ENCODE measurements around the gene COA8. TPM values are rescaled to one million over a fixed set of nuclear protein-coding genes. Genes with fewer than 3 reads are reported as not detected.

The COA8 gene
- total and polyA plus RNA-seq, 3 experiments from 2014 or later, result 42.9 to 64.4 (median 43.5) TPM

GRCh38 chr14:103519043-103519836 is 43.5 kb upstream of the COA8 start:
- peaks cover 0 to 16% (median 8%) of the 10 kb centered on the region in 3 donors for H3K4me1 Mint-ChIP-seq
- no peak overlapping the region for H3K4me3 ChIP-seq (ENCODE audit: low read length)
- H3K27me3 ChIP-seq (ENCODE audit: insufficient read depth, low read length, poor library complexity, severe bottlenecking), result no peaks in the 10 kb centered on the region
- no peaks in the 10 kb centered on the region for H3K9me3 Mint-ChIP-seq
- peak in 1 of 5 donors; percentile 46 for DNase-seq
- H3K36me3 ChIP-seq (ENCODE audit: insufficient read depth, low read length), result no peaks in the 10 kb centered on the region
- POLR2A ChIA-PET, result interaction anchor here (0.6 to 0.7 kb wide), 2 partner anchors 20 to 336 kb away, joined by 3 read pairs; no protein-coding TSS in a partner anchor
- H3K36me3 Mint-ChIP-seq, result no peaks in the 10 kb centered on the region
- H3K27ac ChIP-seq (ENCODE audit: low read depth, low read length), result peak overlapping the region; percentile 6
- H3K27me3 Mint-ChIP-seq, result peaks cover 4 to 9% of the 10 kb centered on the region in 2 donors
- peak overlapping the region in 6 of 7 donors; percentile 34 to 88 (median 60) for H3K4me3 Mint-ChIP-seq
- peaks cover 13% of the 10 kb centered on the region for H3K4me1 ChIP-seq (ENCODE audit: insufficient read depth, low read length)
- H3K27ac Mint-ChIP-seq, result peak overlapping the region in 4 of 8 donors; percentile 52 to 74 (median 66)
- H3K9me3 ChIP-seq (ENCODE audit: low read length), result no peaks in the 10 kb centered on the region
- CTCF ChIA-PET, result interaction anchor here (0.6 to 5.5 kb wide), 13 partner anchors 9 to 118 kb away, joined by 3 to 61 read pairs (median 5); partner anchors contain the start of gene TRMT61A

GRCh38 chr14:103519837-103520212 is 42.9 kb upstream of the COA8 start:
- Histone ChIP-seq H3K9me3 (ENCODE audit: low read length) (no peaks in the 10 kb centered on the region), H3K4me3 (ENCODE audit: low read length) (no peak overlapping the region), H3K27me3 (ENCODE audit: insufficient read depth, low read length, poor library complexity, severe bottlenecking) (no peaks in the 10 kb centered on the region), H3K4me1 (ENCODE audit: insufficient read depth, low read length) (peaks cover 13% of the 10 kb centered on the region), H3K36me3 (ENCODE audit: insufficient read depth, low read length) (no peaks in the 10 kb centered on the region), H3K27ac (ENCODE audit: low read depth, low read length) (no peak overlapping the region)
- peaks cover 4 to 9% of the 10 kb centered on the region in 2 donors for H3K27me3 Mint-ChIP-seq
- peak in 1 of 5 donors; percentile 46 for DNase-seq
- ChIA-PET CTCF (interaction anchor here (1.8 to 5.5 kb wide), 5 partner anchors 8 to 28 kb away, joined by 7 to 61 read pairs (median 10); partner anchors contain the start of gene TRMT61A), POLR2A (no interaction called here)
- H3K4me1 Mint-ChIP-seq, result peaks cover 0 to 12% (median 5%) of the 10 kb centered on the region in 3 donors
- peak overlapping the region in 3 of 8 donors; percentile 66 to 74 (median 71) for H3K27ac Mint-ChIP-seq
- no peaks in the 10 kb centered on the region for H3K9me3 Mint-ChIP-seq
- H3K4me3 Mint-ChIP-seq, result peak overlapping the region; percentile 54 to 79 (median 70)
- H3K36me3 Mint-ChIP-seq, result no peaks in the 10 kb centered on the region

- Mint-ChIP-seq H3K27me3 (peaks cover 4 to 9% of the 10 kb centered on the region in 2 donors), H3K4me3 (peak overlapping the region; percentile 54 to 79 (median 70)), H3K27ac (peak overlapping the region in 2 of 8 donors; percentile 66 to 71), H3K4me1 (peaks cover 0 to 12% (median 5%) of the 10 kb centered on the region in 3 donors), H3K36me3 (no peaks in the 10 kb centered on the region), H3K9me3 (no peaks in the 10 kb centered on the region)
- no peaks in the 10 kb centered on the region for H3K36me3 ChIP-seq (ENCODE audit: insufficient read depth, low read length)
- ChIA-PET POLR2A (interaction anchor here (0.7 kb wide), 1 partner anchor 37 kb away, joined by 3 read pairs; no protein-coding TSS in a partner anchor), CTCF (interaction anchor here (3.7 to 5.5 kb wide), 2 partner anchors 8 to 28 kb away, joined by 22 to 61 read pairs; partner anchors contain the start of gene TRMT61A)
- no peak overlapping the region for H3K27ac ChIP-seq (ENCODE audit: low read depth, low read length)
- H3K4me1 ChIP-seq (ENCODE audit: insufficient read depth, low read length), result peaks cover 13% of the 10 kb centered on the region
- no peaks in the 10 kb centered on the region for H3K9me3 ChIP-seq (ENCODE audit: low read length)
- peak overlapping the region; percentile 28 for H3K4me3 ChIP-seq (ENCODE audit: low read length)
- H3K27me3 ChIP-seq (ENCODE audit: insufficient read depth, low read length, poor library complexity, severe bottlenecking), result no peaks in the 10 kb centered on the region
- peak in 1 of 5 donors; percentile 45 for DNase-seq
Observed at GRCh38 chr14:103520269-103520656, 42.5 kb upstream of the COA8 start.

GRCh38 chr14:103520657-103521437 is 41.9 kb upstream of the COA8 start:
- H3K9me3 Mint-ChIP-seq, result no peaks in the 10 kb centered on the region
- H3K4me1 ChIP-seq (ENCODE audit: insufficient read depth, low read length), result peaks cover 13% of the 10 kb centered on the region
- H3K9me3 ChIP-seq (ENCODE audit: low read length), result no peaks in the 10 kb centered on the region
- H3K27me3 Mint-ChIP-seq, result peaks cover 4 to 9% of the 10 kb centered on the region in 2 donors
- H3K4me1 Mint-ChIP-seq, result peaks cover 0 to 12% (median 5%) of the 10 kb centered on the region in 3 donors
- H3K27ac Mint-ChIP-seq, result peak overlapping the region in 1 of 8 donors; percentile 38
- ChIA-PET CTCF (interaction anchor here (1.0 to 5.5 kb wide), 3 partner anchors 9 to 27 kb away, joined by 3 to 61 read pairs (median 4); no protein-coding TSS in a partner anchor), POLR2A (interaction anchor here (0.7 to 1.7 kb wide), 2 partner anchors 11 to 36 kb away, joined by 3 to 5 read pairs; no protein-coding TSS in a partner anchor)
- H3K4me3 Mint-ChIP-seq, result peak overlapping the region; percentile 48 to 66 (median 57)
- no peak overlapping the region for H3K27ac ChIP-seq (ENCODE audit: low read depth, low read length)
- peak; percentile 57 to 77 (median 65) for DNase-seq
- H3K27me3 ChIP-seq (ENCODE audit: insufficient read depth, low read length, poor library complexity, severe bottlenecking), result no peaks in the 10 kb centered on the region
- H3K36me3 ChIP-seq (ENCODE audit: insufficient read depth, low read length), result no peaks in the 10 kb centered on the region
- H3K36me3 Mint-ChIP-seq, result no peaks in the 10 kb centered on the region
- H3K4me3 ChIP-seq (ENCODE audit: low read length), result peak overlapping the region; percentile 28

GRCh38 chr14:103521438-103521950 is 41.3 kb upstream of the COA8 start:
- DNase-seq, result peak in 1 of 5 donors; percentile 54
- Mint-ChIP-seq H3K27ac (no peak overlapping the region), H3K4me1 (peaks cover 0 to 12% (median 5%) of the 10 kb centered on the region in 3 donors), H3K4me3 (peak overlapping the region in 4 of 7 donors; percentile 41 to 59 (median 52)), H3K27me3 (peaks cover 4 to 9% of the 10 kb centered on the region in 2 donors), H3K9me3 (no peaks in the 10 kb centered on the region), H3K36me3 (no peaks in the 10 kb centered on the region)
- Histone ChIP-seq H3K36me3 (ENCODE audit: insufficient read depth, low read length) (no peaks in the 10 kb centered on the region), H3K27ac (ENCODE audit: low read depth, low read length) (no peak overlapping the region), H3K4me3 (ENCODE audit: low read length) (no peak overlapping the region), H3K27me3 (ENCODE audit: insufficient read depth, low read length, poor library complexity, severe bottlenecking) (no peaks in the 10 kb centered on the region), H3K4me1 (ENCODE audit: insufficient read depth, low read length) (peaks cover 13% of the 10 kb centered on the region), H3K9me3 (ENCODE audit: low read length) (no peaks in the 10 kb centered on the region)
- POLR2A ChIA-PET, result interaction anchor here (1.7 kb wide), 1 partner anchor 10 kb away, joined by 5 read pairs; no protein-coding TSS in a partner anchor
- CTCF ChIA-PET, result interaction anchor here (1.0 to 5.5 kb wide), 3 partner anchors 8 to 26 kb away, joined by 3 to 61 read pairs (median 4); no protein-coding TSS in a partner anchor

- Mint-ChIP-seq H3K4me3 (peak overlapping the region; percentile 41 to 79 (median 60)), H3K4me1 (peaks cover 0 to 13% (median 6%) of the 10 kb centered on the region in 3 donors), H3K27ac (no peak overlapping the region), H3K9me3 (no peaks in the 10 kb centered on the region), H3K36me3 (no peaks in the 10 kb centered on the region), H3K27me3 (peaks cover 4 to 9% of the 10 kb centered on the region in 2 donors)
- no peaks in the 10 kb centered on the region for H3K9me3 ChIP-seq (ENCODE audit: low read length)
- ChIA-PET POLR2A (interaction anchor here (1.7 kb wide), 1 partner anchor 9 kb away, joined by 5 read pairs; no protein-coding TSS in a partner anchor), CTCF (interaction anchor here (1.2 to 5.5 kb wide), 2 partner anchors 9 to 26 kb away, joined by 4 to 61 read pairs; no protein-coding TSS in a partner anchor)
- H3K4me3 ChIP-seq (ENCODE audit: low read length), result peak overlapping the region; percentile 41
- H3K4me1 ChIP-seq (ENCODE audit: insufficient read depth, low read length), result peaks cover 13% of the 10 kb centered on the region
- no peaks in the 10 kb centered on the region for H3K27me3 ChIP-seq (ENCODE audit: insufficient read depth, low read length, poor library complexity, severe bottlenecking)
- no peaks in the 10 kb centered on the region for H3K36me3 ChIP-seq (ENCODE audit: insufficient read depth, low read length)
- H3K27ac ChIP-seq (ENCODE audit: low read depth, low read length), result no peak overlapping the region
- peak in 1 of 5 donors; percentile 55 for DNase-seq
Observed at GRCh38 chr14:103521951-103522563, 40.7 kb upstream of the COA8 start.
